Keratinocyte (primary cell): ENCODE measurements around the gene ARHGAP18.

ENCODE experiments used
- EZH2 ChIP-seq: IDR thresholded peaks from one replicate; pipeline ENCODE4 v1.6.1; 2012; ENCODE audit warnings: inconsistent platforms, mild to moderate bottlenecking, low read length, moderate library complexity
- TF ChIP-seq, protein P1 (sequence below), 3 experiments: IDR thresholded peaks in 1 of 3; conservative IDR thresholded peaks in 1 of 3; optimal IDR thresholded peaks in 1 of 3; 2 replicates in 2 of 3; 3 replicates in 1 of 3; pipeline versions ENCODE3 to v1.5.1; 2011; ENCODE audit warnings: low read length in 3 of 3, mild to moderate bottlenecking in 3 of 3, moderate library complexity in 2 of 3, control low read depth in 1 of 3, inconsistent platforms in 1 of 3; ENCODE audit not compliant: insufficient read depth in 2 of 3; ENCODE audit errors: extremely low read depth in 1 of 3

GRCh38 chr6:129695373-129696027 lies 14.5 kb downstream of the ARHGAP18 start:
- TF ChIP-seq EZH2: no peak
- TF ChIP-seq, protein P1, sequence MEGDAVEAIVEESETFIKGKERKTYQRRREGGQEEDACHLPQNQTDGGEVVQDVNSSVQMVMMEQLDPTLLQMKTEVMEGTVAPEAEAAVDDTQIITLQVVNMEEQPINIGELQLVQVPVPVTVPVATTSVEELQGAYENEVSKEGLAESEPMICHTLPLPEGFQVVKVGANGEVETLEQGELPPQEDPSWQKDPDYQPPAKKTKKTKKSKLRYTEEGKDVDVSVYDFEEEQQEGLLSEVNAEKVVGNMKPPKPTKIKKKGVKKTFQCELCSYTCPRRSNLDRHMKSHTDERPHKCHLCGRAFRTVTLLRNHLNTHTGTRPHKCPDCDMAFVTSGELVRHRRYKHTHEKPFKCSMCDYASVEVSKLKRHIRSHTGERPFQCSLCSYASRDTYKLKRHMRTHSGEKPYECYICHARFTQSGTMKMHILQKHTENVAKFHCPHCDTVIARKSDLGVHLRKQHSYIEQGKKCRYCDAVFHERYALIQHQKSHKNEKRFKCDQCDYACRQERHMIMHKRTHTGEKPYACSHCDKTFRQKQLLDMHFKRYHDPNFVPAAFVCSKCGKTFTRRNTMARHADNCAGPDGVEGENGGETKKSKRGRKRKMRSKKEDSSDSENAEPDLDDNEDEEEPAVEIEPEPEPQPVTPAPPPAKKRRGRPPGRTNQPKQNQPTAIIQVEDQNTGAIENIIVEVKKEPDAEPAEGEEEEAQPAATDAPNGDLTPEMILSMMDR (optimal IDR thresholded peaks at IDR 0.05 in 1 of 3, IDR thresholded peaks at IDR 0.05 in 1 of 3, conservative IDR thresholded peaks at IDR 0.05 in 1 of 3; ENCODE audit: extremely low read depth in 1 of 3, insufficient read depth in 2 of 3, low read length in 3 of 3): no peak
